Measurements from ENCODE around the gene AURKA.

The AURKA gene

GRCh38 chr20:56323656-56324055 lies 68.4 kb downstream of the AURKA start:
- no peak overlapping the region for H3K4me3 Mint-ChIP-seq
- no peaks in the 10 kb centered on the region for H3K36me3 Mint-ChIP-seq (ENCODE audit: low read depth)
- H3K9me3 Mint-ChIP-seq = peaks cover 5% of the 10 kb centered on the region
- TF ChIP-seq CTCF (IDR thresholded peaks at IDR 0.05; ENCODE audit: unreplicated experiment in 3 of 3) = no peak
- H3K27me3 Mint-ChIP-seq (ENCODE audit: low read depth) = peaks cover 22% of the 10 kb centered on the region
- H3K27ac Mint-ChIP-seq = no peak overlapping the region
- no peaks in the 10 kb centered on the region for H3K4me1 Mint-ChIP-seq

- TF ChIP-seq CTCF (IDR thresholded peaks at IDR 0.05; ENCODE audit: unreplicated experiment in 3 of 3) = no peak
- Mint-ChIP-seq H3K27me3 (ENCODE audit: low read depth) (peaks cover 22% of the 10 kb centered on the region), H3K9me3 (peaks cover 5% of the 10 kb centered on the region), H3K36me3 (ENCODE audit: low read depth) (no peaks in the 10 kb centered on the region), H3K4me1 (no peaks in the 10 kb centered on the region), H3K27ac (no peak overlapping the region), H3K4me3 (no peak overlapping the region)
Measured at GRCh38 chr20:56323206-56323605, 68.8 kb downstream of the AURKA start.

GRCh38 chr20:56322681-56323080 lies 69.3 kb downstream of the AURKA start:
- no peak overlapping the region for H3K4me3 Mint-ChIP-seq
- TF ChIP-seq CTCF (IDR thresholded peaks at IDR 0.05; ENCODE audit: unreplicated experiment in 3 of 3) = no peak

More at GRCh38 chr20:56322681-56323080, 69.3 kb downstream of the AURKA start:
- Mint-ChIP-seq H3K4me1 (no peaks in the 10 kb centered on the region), H3K27ac (no peak overlapping the region), H3K9me3 (peaks cover 5% of the 10 kb centered on the region), H3K27me3 (ENCODE audit: low read depth) (peaks cover 22% of the 10 kb centered on the region), H3K36me3 (ENCODE audit: low read depth) (no peaks in the 10 kb centered on the region)
